ENCODE measurements around the gene CACNA1H.
A peak's percentile ranks its signal among the peaks of the same experiment; 100 is the strongest.

The CACNA1H gene

DNA sequence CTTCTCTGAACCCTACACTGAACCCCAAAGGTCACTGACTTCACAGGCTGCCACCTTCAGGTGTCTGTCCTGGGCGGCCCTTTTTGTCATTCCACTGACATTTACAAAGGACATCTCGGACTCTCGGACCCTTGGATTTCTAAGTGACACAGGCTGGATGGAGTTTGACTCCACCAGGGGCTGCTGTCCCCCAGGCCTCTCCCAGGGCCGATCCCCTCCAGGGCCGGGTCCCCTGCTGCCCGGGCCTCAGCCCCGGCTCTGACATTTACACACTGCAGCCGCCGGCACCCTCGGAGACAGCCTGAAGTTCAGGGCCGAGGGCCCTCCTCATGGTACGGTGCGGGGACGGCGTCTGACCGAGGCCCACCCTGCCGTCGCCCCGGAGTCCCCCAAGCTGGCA, 24.1 kb downstream of the CACNA1H start:
- TF ChIP-seq, protein P1, sequence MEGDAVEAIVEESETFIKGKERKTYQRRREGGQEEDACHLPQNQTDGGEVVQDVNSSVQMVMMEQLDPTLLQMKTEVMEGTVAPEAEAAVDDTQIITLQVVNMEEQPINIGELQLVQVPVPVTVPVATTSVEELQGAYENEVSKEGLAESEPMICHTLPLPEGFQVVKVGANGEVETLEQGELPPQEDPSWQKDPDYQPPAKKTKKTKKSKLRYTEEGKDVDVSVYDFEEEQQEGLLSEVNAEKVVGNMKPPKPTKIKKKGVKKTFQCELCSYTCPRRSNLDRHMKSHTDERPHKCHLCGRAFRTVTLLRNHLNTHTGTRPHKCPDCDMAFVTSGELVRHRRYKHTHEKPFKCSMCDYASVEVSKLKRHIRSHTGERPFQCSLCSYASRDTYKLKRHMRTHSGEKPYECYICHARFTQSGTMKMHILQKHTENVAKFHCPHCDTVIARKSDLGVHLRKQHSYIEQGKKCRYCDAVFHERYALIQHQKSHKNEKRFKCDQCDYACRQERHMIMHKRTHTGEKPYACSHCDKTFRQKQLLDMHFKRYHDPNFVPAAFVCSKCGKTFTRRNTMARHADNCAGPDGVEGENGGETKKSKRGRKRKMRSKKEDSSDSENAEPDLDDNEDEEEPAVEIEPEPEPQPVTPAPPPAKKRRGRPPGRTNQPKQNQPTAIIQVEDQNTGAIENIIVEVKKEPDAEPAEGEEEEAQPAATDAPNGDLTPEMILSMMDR (IDR thresholded peaks at IDR 0.05), result no peak
- no peak for TF ChIP-seq ZFX (IDR thresholded peaks at IDR 0.05; ENCODE audit: borderline replicate concordance)
- H3K27ac ChIP-seq, result no peak overlapping the region

DNA sequence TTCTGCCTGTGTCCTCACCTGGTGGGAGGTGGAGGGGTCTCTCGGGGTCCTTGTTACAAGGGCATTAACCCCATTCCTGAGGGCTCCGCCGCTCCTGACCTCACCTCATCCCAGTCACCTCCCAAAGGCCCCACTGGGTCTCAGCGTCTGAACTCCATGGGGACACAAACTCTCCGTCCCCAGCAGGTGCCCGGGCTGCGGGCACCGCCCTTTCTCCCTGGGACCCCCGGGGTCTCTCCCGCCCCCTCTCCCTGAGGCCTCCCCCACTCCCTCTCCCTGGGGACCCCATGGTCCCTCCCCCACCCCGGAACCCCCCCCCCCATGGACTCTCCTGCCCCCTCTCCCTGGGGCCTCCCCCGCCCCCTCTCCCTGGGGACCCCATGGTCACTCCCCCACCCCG, 24.8 kb downstream of the CACNA1H start:
- H3K27ac ChIP-seq, result no peak overlapping the region
- no peak for TF ChIP-seq ZFX (IDR thresholded peaks at IDR 0.05; ENCODE audit: borderline replicate concordance)
- TF ChIP-seq, protein P1 (IDR thresholded peaks at IDR 0.05), result no peak

DNA sequence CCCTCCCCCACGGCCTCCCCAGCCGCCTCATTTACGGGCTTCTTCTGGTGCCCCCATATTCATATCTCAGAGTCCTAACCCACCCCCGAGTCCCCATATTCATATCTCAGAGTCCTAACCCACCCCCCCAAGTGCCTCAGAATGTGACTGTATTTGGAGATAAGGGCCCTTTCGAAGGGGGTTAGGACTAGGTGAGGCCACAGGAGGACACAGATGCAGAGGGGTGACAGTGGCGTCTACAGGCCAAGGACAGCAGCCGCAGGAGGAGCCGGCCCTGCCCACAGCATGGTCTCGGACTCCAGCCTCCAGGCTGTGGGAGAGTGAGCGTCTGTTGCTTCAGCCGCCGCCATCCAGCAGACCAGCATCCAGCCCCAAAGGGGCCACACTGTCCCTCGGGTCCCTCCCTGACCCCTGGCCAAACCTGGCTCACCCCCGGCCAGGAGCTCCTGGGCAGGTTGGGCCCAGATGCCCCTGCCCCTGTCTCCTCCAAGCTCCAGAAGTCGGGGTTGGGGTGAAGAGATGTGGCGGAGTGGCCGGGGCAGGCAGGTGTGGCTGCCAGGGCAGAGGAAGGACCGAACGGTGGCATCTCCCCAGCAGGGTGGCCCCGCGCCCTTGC, 25.5 kb downstream of the CACNA1H start:
- no peak overlapping the region for H3K27ac ChIP-seq
- no peak for TF ChIP-seq ZFX (IDR thresholded peaks at IDR 0.05; ENCODE audit: borderline replicate concordance)
- TF ChIP-seq, protein P1 (IDR thresholded peaks at IDR 0.05), result no peak

DNA sequence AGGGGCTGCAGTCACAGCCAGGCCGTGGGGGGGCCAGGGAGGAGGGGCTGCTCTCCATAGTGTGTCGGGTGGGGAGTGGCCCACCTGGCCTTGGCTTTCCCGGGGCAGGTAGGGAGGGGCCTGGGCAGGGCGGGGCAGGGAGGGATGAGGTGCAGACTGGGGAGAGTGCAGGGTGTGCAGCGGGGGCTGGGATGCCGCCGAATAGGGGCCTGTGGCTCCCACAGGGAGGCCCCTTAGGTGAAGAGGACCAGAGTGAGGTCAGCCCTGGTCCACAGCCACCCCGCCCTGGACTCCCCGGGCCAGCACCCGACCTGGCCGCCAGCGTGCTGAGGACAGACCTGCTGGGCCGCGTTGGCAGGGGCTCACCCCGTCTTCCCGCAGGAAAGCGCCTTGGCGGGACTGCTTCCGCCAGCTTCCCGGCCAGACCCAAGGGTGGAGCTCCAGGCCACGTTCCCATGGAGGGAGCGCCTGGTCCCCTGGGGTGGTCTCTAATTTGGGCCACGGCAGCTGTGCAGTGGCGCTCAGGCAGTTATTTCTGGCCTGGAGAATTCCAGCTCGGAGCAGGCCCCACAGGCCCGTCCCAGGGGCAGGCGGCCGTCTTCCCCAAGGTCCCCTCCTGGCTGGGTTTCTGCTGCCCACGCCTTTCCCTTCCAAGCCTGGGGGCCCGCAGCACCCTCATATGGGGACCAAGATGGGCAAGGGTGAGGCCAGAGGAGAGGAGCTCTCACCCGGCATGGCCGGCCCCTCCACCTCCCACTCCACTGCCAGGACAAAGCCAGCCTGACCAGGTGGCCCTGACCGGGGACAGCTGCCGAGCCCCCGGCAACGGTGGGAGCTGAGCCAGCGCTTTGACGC, 27.9 kb downstream of the CACNA1H start:
- H3K27ac ChIP-seq, result no peak overlapping the region
- TF ChIP-seq, protein P1 (IDR thresholded peaks at IDR 0.05), result no peak
- no peak for TF ChIP-seq ZFX (IDR thresholded peaks at IDR 0.05; ENCODE audit: borderline replicate concordance)

DNA sequence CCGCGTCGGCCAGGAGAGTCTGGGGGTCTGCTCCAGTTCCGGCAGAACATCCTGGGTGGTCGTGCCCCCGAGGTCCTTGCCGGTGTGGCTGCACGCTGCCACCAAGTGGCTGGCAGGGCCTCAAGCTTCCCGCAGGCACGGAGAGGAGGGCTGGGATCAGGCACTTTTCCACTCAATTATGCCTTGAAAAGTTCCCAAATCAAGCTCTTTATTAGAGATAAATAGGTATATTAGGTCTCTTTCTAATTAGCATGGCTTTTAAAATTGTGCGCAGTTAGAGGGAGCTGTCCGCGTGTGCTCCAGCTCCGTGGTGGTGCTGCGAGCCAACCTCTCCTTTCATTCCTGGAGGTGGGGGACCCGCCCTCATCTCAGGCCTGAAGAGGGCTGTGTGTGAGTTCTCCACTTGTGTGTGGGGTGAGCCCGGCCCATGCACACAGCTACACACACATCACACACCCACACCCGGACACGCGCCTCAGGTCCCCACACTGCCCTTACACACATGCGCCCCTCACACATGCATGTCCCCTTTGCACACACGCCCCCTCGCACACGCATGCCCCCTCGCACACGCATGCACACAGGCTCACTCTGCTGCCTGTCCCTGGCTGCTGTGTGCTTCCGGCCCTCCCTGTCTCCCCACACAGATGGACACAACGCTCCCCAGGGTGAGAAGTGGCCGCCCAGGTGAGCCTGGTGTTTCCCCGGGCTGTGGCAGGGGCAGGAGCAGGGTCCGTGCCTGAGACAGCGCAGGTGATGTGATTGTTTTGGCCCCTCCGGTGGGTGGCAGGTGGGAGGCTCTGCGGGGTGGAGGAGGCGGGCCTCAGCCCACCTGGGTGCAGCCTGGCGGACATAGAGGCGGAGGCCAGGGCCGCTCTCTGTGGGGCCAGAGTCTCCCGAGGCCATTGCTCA, 28.8 kb downstream of the CACNA1H start:
- no peak overlapping the region for H3K27ac ChIP-seq
- TF ChIP-seq, protein P1 (IDR thresholded peaks at IDR 0.05), result 0 out of 2 replicates have a peak, but pooled peaks have one; percentile 8
- no peak for TF ChIP-seq ZFX (IDR thresholded peaks at IDR 0.05; ENCODE audit: borderline replicate concordance)

DNA sequence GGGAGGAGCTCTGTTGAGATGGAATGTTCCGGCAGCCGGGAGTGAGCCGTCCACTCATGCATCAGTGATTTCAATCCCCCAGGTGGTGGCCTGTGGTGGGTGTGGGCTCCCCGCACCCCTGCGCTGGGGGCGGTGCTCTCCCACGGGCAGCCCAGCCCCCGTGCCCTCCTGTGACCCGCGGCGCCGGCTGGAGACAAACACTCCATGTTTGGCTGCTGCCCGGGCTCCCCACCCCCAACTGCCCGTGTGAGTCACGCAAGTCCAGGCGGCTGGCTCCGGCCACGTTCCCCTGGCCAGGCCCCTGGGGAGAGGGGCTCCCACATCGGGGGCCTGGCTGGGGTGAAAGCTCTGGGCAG, 29.4 kb downstream of the CACNA1H start:
- no peak overlapping the region for H3K27ac ChIP-seq
- TF ChIP-seq ZFX (IDR thresholded peaks at IDR 0.05; ENCODE audit: borderline replicate concordance), result no peak
- TF ChIP-seq, protein P1 (IDR thresholded peaks at IDR 0.05), result no peak
